Endothelial cell of umbilical vein (primary cell): ENCODE data around the gene VEGFA. TPM values are rescaled to one million over a fixed set of nuclear protein-coding genes. Genes with fewer than 3 reads are reported as not detected.

ENCODE experiments used
- BruUV-seq: library from RNA; stranded (reverse); fragments of 400-500 nt; replicated peaks from 2 replicates; lab custom pipeline; 2021; lab: Mats Ljungman, UMichigan
- CTCF ChIA-PET: fragments of 300-600, 350-600 bp; sonication (Branson Sonifier 250); formaldehyde crosslinking; loops from one replicate; lab custom pipeline; 2021; ENCODE audit warnings: antibody characterized with exemption, inconsistent platforms; lab: Charles Lee
- POLR2A ChIA-PET: fragments of 300-600, 350-600 bp; sonication (Branson Sonifier 250); formaldehyde crosslinking; loops from one replicate; lab custom pipeline; 2021; ENCODE audit warnings: antibody characterized with exemption, inconsistent platforms; lab: Charles Lee
- DNase-seq: peaks from one replicate; pipeline ENCODE4 v3.0.0-alpha.2; 2011; ENCODE audit warnings: low read depth, low spot score
- FAIRE-seq: peaks from 2 replicates; lab custom pipeline; 2011; peaks lifted over from hg19 to GRCh38; lab: Jason Lieb, UNC
- H2AFZ ChIP-seq: 2 replicates; pipeline ENCODE4 v1.6.0; 2012; ENCODE audit warnings: low read depth, low read length, control low read depth, inconsistent platforms
- H3K27ac ChIP-seq: 2 replicates; pipeline ENCODE4 v1.5.1; 2011; ENCODE audit warnings: low read depth, mild to moderate bottlenecking, control low read depth, low read length, moderate library complexity; ENCODE audit not compliant: insufficient read depth
- H3K27me3 ChIP-seq, 2 experiments: 2 replicates each; pipeline versions ENCODE4 v1.6.0 to v1.6.1; 2011; ENCODE audit warnings: low read length in 2 of 2, mixed read lengths in 1 of 2; ENCODE audit not compliant: control insufficient read depth in 2 of 2, insufficient read depth in 2 of 2
- H3K36me3 ChIP-seq, 2 experiments: 2 replicates in 1 of 2; 3 replicates in 1 of 2; pipeline ENCODE4 v1.5.1; 2011; ENCODE audit warnings: low read length in 2 of 2, mild to moderate bottlenecking in 1 of 2, moderate library complexity in 1 of 2; ENCODE audit not compliant: control insufficient read depth in 2 of 2, insufficient read depth in 2 of 2; ENCODE audit errors: extremely low read depth in 1 of 2
- H3K4me1 ChIP-seq: 3 replicates; pipeline ENCODE4 v1.5.1; 2011; ENCODE audit warnings: mild to moderate bottlenecking, low read length; ENCODE audit not compliant: control insufficient read depth, insufficient read depth; ENCODE audit errors: extremely low read depth
- H3K4me2 ChIP-seq: 2 replicates; pipeline ENCODE4 v1.6.1; 2011; ENCODE audit warnings: low read length, control low read depth, mixed read lengths; ENCODE audit not compliant: insufficient read depth
- H3K4me3 ChIP-seq, 3 experiments: fragments of 200-600 bp in 1 of 3; sonication (generic), shearing (Covaris generic) in 1 of 3; replicated peaks in 1 of 3; 2 replicates each; pipeline ENCODE4 v1.5.1; 2011 to 2016; ENCODE audit warnings: control low read depth in 3 of 3, low read length in 3 of 3, mild to moderate bottlenecking in 2 of 3, inconsistent platforms in 1 of 3, low read depth in 1 of 3, moderate library complexity in 1 of 3; ENCODE audit not compliant: insufficient read depth in 1 of 3
- H3K79me2 ChIP-seq: 2 replicates; pipeline ENCODE4 v1.6.0; 2012; ENCODE audit warnings: low read length, inconsistent platforms; ENCODE audit not compliant: control insufficient read depth, insufficient read depth
- H3K9ac ChIP-seq: replicated peaks from 2 replicates; pipeline ENCODE3; 2011; ENCODE audit warnings: low read length, control low read depth; ENCODE audit not compliant: insufficient read depth; ENCODE audit errors: extremely low read depth
- H3K9me1 ChIP-seq: replicated peaks from 3 replicates; pipeline ENCODE4 v1.6.0; 2011; ENCODE audit warnings: mild to moderate bottlenecking, low read length; ENCODE audit not compliant: control insufficient read depth, insufficient read depth; ENCODE audit errors: extremely low read depth
- H3K9me3 ChIP-seq: replicated peaks from 2 replicates; pipeline ENCODE4 v1.5.1; 2012; ENCODE audit warnings: low read length, inconsistent platforms; ENCODE audit not compliant: control insufficient read depth, insufficient read depth
- H4K20me1 ChIP-seq: replicated peaks from 2 replicates; pipeline ENCODE3; 2011; ENCODE audit warnings: mild to moderate bottlenecking, low read length; ENCODE audit not compliant: control insufficient read depth, insufficient read depth; ENCODE audit errors: extremely low read depth
- CTCF ChIP-seq, 2 donors: IDR thresholded peaks; 1 replicate in 1 of 2; 2 replicates in 1 of 2; pipeline ENCODE4 v1.5.1; 2011; ENCODE audit warnings: low read length in 2 of 2, mild to moderate bottlenecking in 2 of 2, moderate library complexity in 2 of 2, control low read depth in 1 of 2, inconsistent platforms in 1 of 2, low read depth in 1 of 2; ENCODE audit not compliant: insufficient read depth in 1 of 2; ENCODE audit errors: extremely low read depth in 1 of 2
- EZH2 ChIP-seq: IDR thresholded peaks from 2 replicates; pipeline ENCODE4 v1.6.1; 2012; ENCODE audit warnings: borderline replicate concordance, low read depth, mild to moderate bottlenecking, moderate library complexity, low read length, inconsistent platforms; ENCODE audit not compliant: severe bottlenecking
- FOS ChIP-seq: IDR thresholded peaks from 2 replicates; pipeline ENCODE4 v1.6.1; 2011; ENCODE audit warnings: mild to moderate bottlenecking, low read length, moderate library complexity, borderline replicate concordance; ENCODE audit not compliant: insufficient read depth
- GATA2 ChIP-seq: IDR thresholded peaks from 2 replicates; pipeline ENCODE4 v1.7.0; 2011; ENCODE audit warnings: low read depth, mild to moderate bottlenecking, moderate library complexity, mixed read lengths, low read length; ENCODE audit not compliant: insufficient read length, insufficient read depth
- JUN ChIP-seq: IDR thresholded peaks from 2 replicates; pipeline ENCODE4 v1.6.1; 2011; ENCODE audit warnings: borderline replicate concordance, low read depth; ENCODE audit not compliant: insufficient read length, insufficient read depth
- MAX ChIP-seq: IDR thresholded peaks from 2 replicates; pipeline ENCODE4 v1.6.1; 2011; ENCODE audit not compliant: insufficient read depth, insufficient read length
- MYC ChIP-seq: IDR thresholded peaks from one replicate; pipeline ENCODE4 v1.6.1; 2011; ENCODE audit warnings: mild to moderate bottlenecking, low read depth, low read length
- POLR2A ChIP-seq: IDR thresholded peaks from 2 replicates; pipeline ENCODE4 v1.6.1; 2012; ENCODE audit warnings: low read depth, mild to moderate bottlenecking, control low read depth, low read length
- POLR2AphosphoS5 ChIP-seq: IDR thresholded peaks from 2 replicates; pipeline ENCODE4 v1.6.1; 2012; ENCODE audit warnings: low read depth, mild to moderate bottlenecking, control low read depth, low read length, moderate library complexity; ENCODE audit not compliant: insufficient read depth
- dilution Hi-C: fragments of 300-500 bp; cut with MboI; formaldehyde crosslinking; loops from one replicate; pipeline ENCODE4 v1.15.0; 2019; ENCODE audit warnings: low sequenced_read_pairs; ENCODE audit not compliant: extremely low pct_ligation_motif_present
- intact Hi-C: fragments of 100-400 bp; cut with micrococcal nuclease; formaldehyde crosslinking; loops from one replicate; pipeline ENCODE4 v1.10.0; 2022
- polyA plus RNA-seq, 4 experiments: library from polyadenylated mRNA; depleted of rRNA in 3 of 4; stranded (reverse) in 3 of 4; unstranded in 1 of 4; fragments of >200 nt; gene quantifications; 2 replicates each; pipeline versions ENCODE4 v1.2.1 to v1.2.3, GENCODE V29; 2011 to 2012; ENCODE audit warnings: missing spikeins in 1 of 4
- total RNA-seq: library from RNA; stranded (reverse); gene quantifications from 2 replicates; pipeline ENCODE4 v1.2.3, GENCODE V29; 2021

Gene VEGFA
- total and polyA plus RNA-seq, 2 donors (not counting 3 experiments of a cell fraction or from before 2014, with no cell fraction given): 18.1 to 19.9 TPM

GRCh38 chr6:43738267-43738676, 31.7 kb upstream of the VEGFA start:
- Histone ChIP-seq H3K9me1 (no peaks in the 10 kb centered on the region), H3K27me3 (no peaks in the 10 kb centered on the region), H3K4me2 (no peak overlapping the region), H4K20me1 (no peaks in the 10 kb centered on the region), H3K4me3 (no peak overlapping the region), H3K36me3 (no peaks in the 10 kb centered on the region), H3K9ac (no peak overlapping the region), H3K4me1 (peaks cover 2% of the 10 kb centered on the region), H2AFZ (no peak overlapping the region), H3K9me3 (no peaks in the 10 kb centered on the region), H3K27ac (no peak overlapping the region), H3K79me2 (no peaks in the 10 kb centered on the region)
- CTCF ChIA-PET: no interaction called here
- dilution Hi-C loops: no loop called here
- no peak for TF ChIP-seq MAX
- no peak for TF ChIP-seq MYC
- TF ChIP-seq FOS: no peak
- no peak for TF ChIP-seq CTCF (IDR thresholded peaks at IDR 0.05; ENCODE audit: extremely low read depth in 1 of 2, insufficient read depth in 1 of 2, low read depth in 1 of 2, low read length in 2 of 2)
- TF ChIP-seq EZH2: no peak
- TF ChIP-seq JUN: no peak
- no peak for TF ChIP-seq POLR2A
- no peak for TF ChIP-seq GATA2
- no peak for TF ChIP-seq POLR2AphosphoS5
- BruUV-seq: no TSS peak
- FAIRE-seq (no peak), DNase-seq (no peak)
- intact Hi-C loops: no loop called here
- POLR2A ChIA-PET: no interaction called here
